ENCODE results near the gene TXNRD2.

DNA sequence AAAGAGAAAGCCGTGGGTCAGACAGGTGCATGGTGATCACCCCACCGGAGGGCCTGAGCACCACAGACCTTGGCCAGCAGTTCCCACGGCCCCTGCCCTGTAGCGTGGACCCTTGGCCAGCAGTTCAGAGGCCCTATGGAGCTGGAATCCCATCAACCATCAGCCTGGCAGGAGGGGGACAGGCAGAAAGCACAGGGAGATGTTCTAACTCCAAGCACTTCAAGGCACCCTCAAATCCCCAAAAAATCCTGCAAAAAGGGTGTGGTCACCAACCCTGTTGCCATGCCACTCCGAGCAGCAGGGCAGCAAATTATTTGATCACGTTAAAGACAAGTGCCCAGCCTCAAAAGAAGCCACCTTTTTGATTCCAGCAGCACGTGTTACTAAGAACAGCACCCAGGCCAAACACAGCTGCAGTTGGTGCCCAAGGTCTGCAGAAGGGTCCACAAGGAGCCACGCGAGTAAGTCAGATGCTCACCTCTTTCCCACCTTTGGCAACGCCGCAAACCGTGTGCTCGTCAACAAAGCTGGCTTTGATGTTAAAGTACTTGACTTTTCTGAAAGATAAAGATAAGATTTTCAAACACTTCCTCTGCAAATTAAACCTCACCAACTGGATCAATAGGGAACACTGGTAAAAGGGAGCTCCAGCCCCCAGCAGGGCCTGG is 26.2 kb downstream of the TXNRD2 start:
- TF ChIP-seq, protein P1, sequence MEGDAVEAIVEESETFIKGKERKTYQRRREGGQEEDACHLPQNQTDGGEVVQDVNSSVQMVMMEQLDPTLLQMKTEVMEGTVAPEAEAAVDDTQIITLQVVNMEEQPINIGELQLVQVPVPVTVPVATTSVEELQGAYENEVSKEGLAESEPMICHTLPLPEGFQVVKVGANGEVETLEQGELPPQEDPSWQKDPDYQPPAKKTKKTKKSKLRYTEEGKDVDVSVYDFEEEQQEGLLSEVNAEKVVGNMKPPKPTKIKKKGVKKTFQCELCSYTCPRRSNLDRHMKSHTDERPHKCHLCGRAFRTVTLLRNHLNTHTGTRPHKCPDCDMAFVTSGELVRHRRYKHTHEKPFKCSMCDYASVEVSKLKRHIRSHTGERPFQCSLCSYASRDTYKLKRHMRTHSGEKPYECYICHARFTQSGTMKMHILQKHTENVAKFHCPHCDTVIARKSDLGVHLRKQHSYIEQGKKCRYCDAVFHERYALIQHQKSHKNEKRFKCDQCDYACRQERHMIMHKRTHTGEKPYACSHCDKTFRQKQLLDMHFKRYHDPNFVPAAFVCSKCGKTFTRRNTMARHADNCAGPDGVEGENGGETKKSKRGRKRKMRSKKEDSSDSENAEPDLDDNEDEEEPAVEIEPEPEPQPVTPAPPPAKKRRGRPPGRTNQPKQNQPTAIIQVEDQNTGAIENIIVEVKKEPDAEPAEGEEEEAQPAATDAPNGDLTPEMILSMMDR (conservative IDR thresholded peaks at IDR 0.05; ENCODE audit: low read length): no peak
- TF ChIP-seq EZH2phosphoT487 (IDR thresholded peaks at IDR 0.05; ENCODE audit: borderline replicate concordance, low read depth, low read length): no peak

Measured in OCI-LY7 (cell line).